ENCODE data around the gene LCLAT1. TPM values are rescaled to one million over a fixed set of nuclear protein-coding genes. Genes with fewer than 3 reads are reported as not detected.

LCLAT1 gene
- total RNA-seq, 1 experiment from 2014 or later = 32.9 TPM

GRCh38 chr2:30500699-30501098, 53.7 kb downstream of the LCLAT1 start:
- Histone ChIP-seq H3T11ph (ENCODE audit: low read length) (no peak overlapping the region), H2BK12ac (ENCODE audit: insufficient read length, low read depth, low read length) (no peak overlapping the region), H3K23me2 (ENCODE audit: insufficient read length, low read depth, low read length, poor library complexity, severe bottlenecking) (no peaks in the 10 kb centered on the region), H4K8ac (replicated peaks; ENCODE audit: insufficient read length, low read depth, low read length) (no peak overlapping the region), H2AFZ (ENCODE audit: low read length) (no peak overlapping the region), H3K14ac (ENCODE audit: insufficient read depth, low read length) (no peak overlapping the region), H4K20me1 (ENCODE audit: control insufficient read depth, insufficient read depth, insufficient read length) (no peaks in the 10 kb centered on the region), H3K18ac (ENCODE audit: insufficient read length, low read depth, low read length) (no peak overlapping the region), H2BK5ac (ENCODE audit: insufficient read length, low read length) (no peak overlapping the region), H3K4me2 (ENCODE audit: insufficient read depth, insufficient read length, low read length) (no peak overlapping the region), H4K91ac (ENCODE audit: insufficient read length, low read depth, low read length) (no peak overlapping the region), H3K27me3 (ENCODE audit: insufficient read depth, low read length) (no peaks in the 10 kb centered on the region), H2BK120ac (ENCODE audit: low read depth, low read length, poor library complexity, severe bottlenecking) (no peak overlapping the region), H2BK20ac (ENCODE audit: low read depth, low read length, poor library complexity, severe bottlenecking) (no peak overlapping the region), H3K9ac (ENCODE audit: extremely low read depth, insufficient read length, low read length) (no peak overlapping the region), H3K9me3 (ENCODE audit: control insufficient read depth, low read depth, low read length) (peaks cover 9% of the 10 kb centered on the region), H3K4me1 (ENCODE audit: insufficient read depth, low read length) (no peaks in the 10 kb centered on the region; the same call in 1 of the 2 replicates), H3K27ac (ENCODE audit: insufficient read length, low read depth, low read length) (no peak overlapping the region), H3K79me2 (ENCODE audit: insufficient read depth, low read length) (peaks cover 6% of the 10 kb centered on the region; the same call in 1 of the 2 replicates), H4K5ac (ENCODE audit: insufficient read length, low read depth, low read length) (no peak overlapping the region), H3K56ac (ENCODE audit: insufficient read length, low read depth, low read length) (no peak overlapping the region), H3K4ac (ENCODE audit: low read depth, low read length) (no peak overlapping the region), H3K79me1 (ENCODE audit: insufficient read depth, low read depth, low read length, poor library complexity, severe bottlenecking) (peaks cover 6% of the 10 kb centered on the region), H2BK15ac (ENCODE audit: low read depth, low read length) (no peak overlapping the region), H3K23ac (ENCODE audit: insufficient read length, low read depth, low read length) (no peak overlapping the region), H2AK5ac (ENCODE audit: insufficient read length, low read length) (no peak overlapping the region)
- no CpG with 5 or more reads among the region's 6 CpGs for WGBS (ENCODE audit: extremely low coverage, insufficient read length, low lambda C conversion rate)
- H3K4me1 Mint-ChIP-seq = peaks cover 12 to 15% of the 10 kb centered on the region in 2 experiments
- H3K9me3 Mint-ChIP-seq = peaks cover 33 to 36% of the 10 kb centered on the region in 2 experiments
- H3K36me3 Mint-ChIP-seq (ENCODE audit: insufficient read depth in 1 of 3, low read depth in 3 of 3) = peaks cover 33 to 55% (median 47%) of the 10 kb centered on the region in 3 experiments
- no peak for DNase-seq
- no peak overlapping the region for H3K27ac Mint-ChIP-seq
- TF ChIP-seq, protein P1, sequence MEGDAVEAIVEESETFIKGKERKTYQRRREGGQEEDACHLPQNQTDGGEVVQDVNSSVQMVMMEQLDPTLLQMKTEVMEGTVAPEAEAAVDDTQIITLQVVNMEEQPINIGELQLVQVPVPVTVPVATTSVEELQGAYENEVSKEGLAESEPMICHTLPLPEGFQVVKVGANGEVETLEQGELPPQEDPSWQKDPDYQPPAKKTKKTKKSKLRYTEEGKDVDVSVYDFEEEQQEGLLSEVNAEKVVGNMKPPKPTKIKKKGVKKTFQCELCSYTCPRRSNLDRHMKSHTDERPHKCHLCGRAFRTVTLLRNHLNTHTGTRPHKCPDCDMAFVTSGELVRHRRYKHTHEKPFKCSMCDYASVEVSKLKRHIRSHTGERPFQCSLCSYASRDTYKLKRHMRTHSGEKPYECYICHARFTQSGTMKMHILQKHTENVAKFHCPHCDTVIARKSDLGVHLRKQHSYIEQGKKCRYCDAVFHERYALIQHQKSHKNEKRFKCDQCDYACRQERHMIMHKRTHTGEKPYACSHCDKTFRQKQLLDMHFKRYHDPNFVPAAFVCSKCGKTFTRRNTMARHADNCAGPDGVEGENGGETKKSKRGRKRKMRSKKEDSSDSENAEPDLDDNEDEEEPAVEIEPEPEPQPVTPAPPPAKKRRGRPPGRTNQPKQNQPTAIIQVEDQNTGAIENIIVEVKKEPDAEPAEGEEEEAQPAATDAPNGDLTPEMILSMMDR (conservative IDR thresholded peaks at IDR 0.05) = no peak
- no peaks in the 10 kb centered on the region for H3K27me3 Mint-ChIP-seq (ENCODE audit: low read depth)
- H3K4me3 Mint-ChIP-seq = no peak overlapping the region

All from H9 (cell line).